Mucosa of rectum (tissue), 2 donors: ENCODE results near the gene SMPD3.

ENCODE experiments used
- H3K27ac ChIP-seq, 2 donors: one replicate each; pipeline ENCODE4 v1.7.0; 2013; ENCODE audit warnings: inconsistent platforms in 2 of 2, low read depth in 2 of 2, low read length in 2 of 2
- H3K27me3 ChIP-seq, 2 donors: one replicate each; pipeline ENCODE4 v1.7.0; 2013; ENCODE audit warnings: low read length in 2 of 2; ENCODE audit not compliant: control insufficient read depth in 2 of 2, insufficient read depth in 2 of 2
- H3K36me3 ChIP-seq, 2 donors: one replicate each; pipeline ENCODE4 v1.7.0; 2013; ENCODE audit warnings: low read length in 2 of 2; ENCODE audit not compliant: control insufficient read depth in 2 of 2, insufficient read depth in 2 of 2
- H3K4me1 ChIP-seq, 2 donors: one replicate each; pipeline ENCODE4 v1.7.0; 2013; ENCODE audit warnings: low read length in 2 of 2, mild to moderate bottlenecking in 1 of 2; ENCODE audit not compliant: control insufficient read depth in 2 of 2, insufficient read depth in 2 of 2
- H3K4me3 ChIP-seq, 2 donors: one replicate each; pipeline ENCODE4 v1.7.0; 2013; ENCODE audit warnings: low read length in 2 of 2
- H3K9ac ChIP-seq, 2 donors: one replicate each; pipeline ENCODE4 v1.7.0; 2013; ENCODE audit warnings: low read length in 2 of 2, low read depth in 1 of 2, mild to moderate bottlenecking in 1 of 2
- H3K9me3 ChIP-seq, 2 donors: one replicate each; pipeline ENCODE4 v1.7.0; 2013; ENCODE audit warnings: low read length in 2 of 2; ENCODE audit not compliant: control insufficient read depth in 2 of 2
- donor health status: healthy.
- donor health status: Normal muscosa, but diverticular disease.

The SMPD3 gene

DNA sequence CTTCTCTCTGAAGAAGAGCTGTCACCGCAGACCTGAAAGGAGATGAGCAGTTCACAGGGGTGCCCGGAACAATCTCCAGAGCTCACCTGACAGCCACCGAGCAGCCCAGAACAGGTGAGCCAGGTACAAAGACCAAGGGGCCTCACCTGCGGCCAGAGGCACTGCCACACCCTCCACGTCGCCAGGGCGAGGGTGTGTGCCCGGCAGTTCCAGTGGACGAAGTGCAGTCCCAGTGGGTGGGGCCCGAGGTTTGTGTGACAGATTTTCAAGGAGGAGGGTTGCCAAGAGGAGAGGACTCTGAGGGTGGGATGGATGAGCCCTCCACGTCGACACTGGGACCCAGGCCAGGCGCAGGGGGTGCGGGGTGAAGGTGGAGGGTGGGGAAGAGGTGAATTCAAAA is 61.7 kb downstream of the SMPD3 start:
- no peaks in the 10 kb centered on the region for H3K9me3 ChIP-seq
- H3K4me1 ChIP-seq = peaks cover 49 to 58% of the 10 kb centered on the region in 2 donors
- H3K36me3 ChIP-seq = peaks cover 0 to 3% of the 10 kb centered on the region in 2 donors
- peak overlapping the region; percentile 59 to 67 for H3K4me3 ChIP-seq
- H3K27me3 ChIP-seq = no peaks in the 10 kb centered on the region
- H3K27ac ChIP-seq = peak overlapping the region; percentile 97 to 100
- H3K9ac ChIP-seq = peak overlapping the region; percentile 74 to 79

DNA sequence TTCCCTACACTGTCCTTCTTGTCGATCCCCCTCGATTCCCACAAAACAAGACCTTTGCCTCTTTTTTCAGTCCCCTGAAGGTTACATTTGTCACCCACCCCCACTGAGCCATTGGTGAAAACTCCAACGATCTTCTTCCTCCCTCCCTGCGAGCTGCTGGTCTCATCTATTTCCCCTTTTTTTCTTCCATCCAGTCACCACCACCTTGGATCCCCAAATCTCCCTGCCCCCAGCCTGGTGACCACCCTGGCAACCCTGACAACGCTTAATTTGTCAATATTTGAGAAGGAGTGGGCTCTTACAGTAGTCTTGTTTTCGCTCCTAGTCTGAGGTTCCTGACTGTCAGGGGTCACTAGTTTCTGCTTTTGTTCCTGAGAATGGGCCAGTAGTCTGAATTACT is 62.9 kb downstream of the SMPD3 start:
- peaks cover 3 to 9% of the 10 kb centered on the region in 2 donors for H3K36me3 ChIP-seq
- peak overlapping the region; percentile 97 to 100 for H3K27ac ChIP-seq
- H3K9ac ChIP-seq = peak overlapping the region in 1 of 2 donors; percentile 74
- H3K9me3 ChIP-seq = no peaks in the 10 kb centered on the region
- H3K4me1 ChIP-seq = peaks cover 49 to 58% of the 10 kb centered on the region in 2 donors
- peak overlapping the region; percentile 59 to 67 for H3K4me3 ChIP-seq
- H3K27me3 ChIP-seq = no peaks in the 10 kb centered on the region

GRCh38 chr16:68384288-68385161 is 63.8 kb downstream of the SMPD3 start:
- H3K36me3 ChIP-seq = peaks cover 3 to 9% of the 10 kb centered on the region in 2 donors
- H3K9me3 ChIP-seq = no peaks in the 10 kb centered on the region
- H3K4me1 ChIP-seq = peaks cover 49 to 58% of the 10 kb centered on the region in 2 donors
- H3K27ac ChIP-seq = peak overlapping the region; percentile 59 to 72
- H3K9ac ChIP-seq = peak overlapping the region in 1 of 2 donors; percentile 74
- H3K4me3 ChIP-seq = peak overlapping the region; percentile 20 to 59
- no peaks in the 10 kb centered on the region for H3K27me3 ChIP-seq

- H3K4me1 ChIP-seq = peaks cover 50 to 58% of the 10 kb centered on the region in 2 donors
- H3K27ac ChIP-seq = peak overlapping the region; percentile 59 to 72
- no peaks in the 10 kb centered on the region for H3K27me3 ChIP-seq
- H3K9me3 ChIP-seq = no peaks in the 10 kb centered on the region
- H3K4me3 ChIP-seq = peak overlapping the region; percentile 13 to 20
- peak overlapping the region in 1 of 2 donors; percentile 48 for H3K9ac ChIP-seq
- H3K36me3 ChIP-seq = peaks cover 7 to 11% of the 10 kb centered on the region in 2 donors
These were observed 64.5 kb downstream of the SMPD3 start for GRCh38 chr16:68383858-68384257.

- H3K9ac ChIP-seq = peak overlapping the region in 1 of 2 donors; percentile 62
- H3K4me3 ChIP-seq = no peak overlapping the region
These were observed 66.0 kb downstream of the SMPD3 start for GRCh38 chr16:68382296-68382718.

DNA sequence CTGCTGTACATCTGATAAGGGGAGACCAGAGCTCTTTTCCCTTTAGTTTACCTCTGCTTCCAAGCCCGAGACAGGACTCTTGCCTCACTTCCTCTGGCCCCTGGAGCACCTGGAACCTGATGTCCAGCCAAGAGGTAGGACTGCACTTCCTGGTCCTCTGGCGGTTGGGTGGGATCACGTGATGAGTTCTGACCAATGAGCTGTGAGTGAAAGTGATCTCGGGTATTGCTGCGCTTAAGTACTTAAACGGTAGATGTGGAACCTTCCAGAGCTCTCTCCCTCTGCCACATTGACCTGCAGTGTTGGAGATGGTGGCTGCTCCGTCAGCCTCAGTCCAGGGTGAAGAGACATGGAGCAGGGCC is 67.0 kb downstream of the SMPD3 start:
- no peak overlapping the region for H3K9ac ChIP-seq
- peaks cover 9 to 11% of the 10 kb centered on the region in 2 donors for H3K36me3 ChIP-seq
- H3K4me1 ChIP-seq = peaks cover 36 to 41% of the 10 kb centered on the region in 2 donors
- no peak overlapping the region for H3K4me3 ChIP-seq
- no peaks in the 10 kb centered on the region for H3K9me3 ChIP-seq
- H3K27me3 ChIP-seq = no peaks in the 10 kb centered on the region
- peak overlapping the region in 1 of 2 donors; percentile 59 for H3K27ac ChIP-seq

More at GRCh38 chr16:68382296-68382718, 66.0 kb downstream of the SMPD3 start:
- Histone ChIP-seq H3K4me1 (peaks cover 39 to 47% of the 10 kb centered on the region in 2 donors), H3K27ac (peak overlapping the region; percentile 59 to 72), H3K9me3 (no peaks in the 10 kb centered on the region), H3K27me3 (no peaks in the 10 kb centered on the region), H3K36me3 (peaks cover 9 to 11% of the 10 kb centered on the region in 2 donors)

GRCh38 chr16:68380676-68381362 is 67.5 kb downstream of the SMPD3 start:
- Histone ChIP-seq H3K36me3 (peaks cover 9 to 11% of the 10 kb centered on the region in 2 donors), H3K27ac (no peak overlapping the region), H3K9me3 (no peaks in the 10 kb centered on the region), H3K4me1 (peaks cover 35 to 40% of the 10 kb centered on the region in 2 donors), H3K27me3 (no peaks in the 10 kb centered on the region), H3K4me3 (no peak overlapping the region), H3K9ac (no peak overlapping the region)

DNA sequence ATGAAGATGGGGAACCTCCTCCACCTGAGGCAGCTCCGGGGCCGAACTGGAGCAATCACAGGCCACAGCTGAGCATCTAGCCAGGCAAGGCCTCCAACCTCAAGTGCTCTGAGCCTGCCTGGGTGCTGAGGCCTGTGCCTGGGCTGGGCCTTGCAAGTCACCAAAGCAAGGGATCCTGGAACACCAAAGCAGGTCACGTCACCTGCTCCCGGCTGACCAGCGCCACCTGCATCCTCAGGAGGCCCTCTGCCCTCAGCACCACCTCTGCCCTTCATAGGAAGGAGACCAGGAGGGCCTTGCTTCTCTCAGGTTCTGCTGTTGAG is 68.0 kb downstream of the SMPD3 start:
- Histone ChIP-seq H3K36me3 (peaks cover 9 to 11% of the 10 kb centered on the region in 2 donors), H3K9me3 (no peaks in the 10 kb centered on the region), H3K9ac (no peak overlapping the region), H3K27me3 (no peaks in the 10 kb centered on the region), H3K4me3 (no peak overlapping the region), H3K4me1 (peaks cover 31 to 35% of the 10 kb centered on the region in 2 donors), H3K27ac (peak overlapping the region in 1 of 2 donors; percentile 43)

DNA sequence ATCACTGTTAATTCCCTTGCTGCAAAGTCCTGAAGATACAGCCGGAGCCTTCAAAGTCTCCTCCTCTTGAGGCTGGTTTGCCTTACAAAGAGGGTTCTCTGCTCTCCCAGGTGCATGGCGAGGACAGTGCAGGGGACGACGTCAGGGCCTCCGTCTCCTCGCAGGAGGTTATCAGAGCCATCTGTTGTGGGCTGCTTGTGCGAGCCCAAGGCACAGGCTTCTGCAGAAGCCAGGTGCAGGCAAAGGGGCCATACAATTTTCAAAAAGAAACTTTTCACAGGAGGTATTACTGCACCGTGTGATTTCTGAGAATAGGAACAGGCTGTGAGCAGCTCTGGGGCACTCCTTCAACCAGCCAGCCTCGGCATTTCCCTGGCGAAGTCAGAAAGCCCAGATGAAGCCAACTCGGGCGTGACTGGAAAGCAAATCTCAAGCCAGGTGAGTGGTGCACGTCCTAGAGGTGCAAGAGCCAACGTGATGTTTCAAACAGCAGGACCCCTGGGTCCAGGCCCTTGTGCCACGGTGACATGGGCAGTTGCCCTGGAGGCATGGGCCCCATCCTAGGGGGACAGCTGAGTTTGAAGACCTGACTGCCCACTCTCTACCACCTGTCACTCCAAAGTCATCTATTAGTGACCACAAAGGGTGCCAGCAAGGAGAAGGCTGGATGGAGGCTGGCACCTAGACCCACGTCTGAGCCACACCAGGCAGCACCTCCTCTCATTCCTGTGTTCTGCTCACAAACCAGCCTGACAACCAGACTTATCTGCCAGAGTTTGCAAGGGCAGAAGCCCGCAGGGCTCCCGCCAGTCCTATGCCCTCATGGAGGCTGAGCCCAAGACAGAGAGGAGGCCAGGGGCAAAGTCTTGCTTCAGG is 68.6 kb downstream of the SMPD3 start:
- Histone ChIP-seq H3K27ac (peak overlapping the region in 1 of 2 donors; percentile 43), H3K4me3 (no peak overlapping the region), H3K4me1 (peaks cover 27 to 29% of the 10 kb centered on the region in 2 donors), H3K9ac (no peak overlapping the region), H3K9me3 (no peaks in the 10 kb centered on the region), H3K27me3 (no peaks in the 10 kb centered on the region), H3K36me3 (peaks cover 9 to 11% of the 10 kb centered on the region in 2 donors)
